ENCODE results near the gene EYA2.

DNA sequence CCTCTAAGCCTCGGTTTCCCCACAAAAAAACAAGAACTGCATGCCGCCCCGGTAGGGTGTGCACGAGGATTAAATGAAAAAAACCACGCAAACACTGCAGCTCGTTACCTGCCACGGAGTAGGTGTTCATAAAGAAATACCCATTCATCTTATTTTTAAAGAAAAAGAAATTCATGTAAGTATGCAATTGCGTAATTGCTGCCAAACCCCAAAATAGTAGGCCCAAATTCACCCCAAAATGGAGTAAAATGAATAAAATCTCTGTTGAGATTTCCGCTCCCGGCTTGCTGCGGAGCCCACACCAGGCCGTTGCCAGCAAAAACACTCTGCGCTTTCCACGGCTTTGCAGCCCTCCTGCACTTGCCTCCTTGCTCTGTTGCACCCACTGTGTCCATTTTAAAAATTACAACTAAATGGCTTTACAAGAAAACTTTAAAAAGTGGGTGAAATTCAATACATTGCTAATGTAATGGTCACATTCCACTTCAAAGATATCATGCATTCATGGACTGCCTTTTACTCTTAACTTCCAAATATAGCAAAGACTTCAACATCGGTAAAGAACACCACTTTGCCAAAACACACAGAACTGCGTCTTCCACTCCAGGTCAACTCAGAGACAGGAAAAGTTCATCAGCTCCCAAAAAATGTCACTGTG, 336.9 kb downstream of the EYA2 start:
- no peak for TF ChIP-seq POLR2AphosphoS5 (IDR thresholded peaks at IDR 0.05)
- no peak for TF ChIP-seq POLR2A (IDR thresholded peaks at IDR 0.05)

Measured in sigmoid colon (tissue), 4 donors.